ENCODE measurements around the gene DGKA.

- TF ChIP-seq CTCF (conservative IDR thresholded peaks at IDR 0.05; ENCODE audit: low read length), result no peak
- TF ChIP-seq EZH2phosphoT487 (IDR thresholded peaks at IDR 0.05; ENCODE audit: borderline replicate concordance), result no peak
Measured at GRCh38 chr12:55935738-55936151, 4.8 kb downstream of the DGKA start.

Data from Loucy (cell line).